Duodenal mucosa (tissue), 2 donors: ENCODE measurements around the gene SLC9A7.

Experiments used
- H3K27ac ChIP-seq: one replicate; pipeline ENCODE4 v1.7.0; 2013; ENCODE audit warnings: low read depth, low read length
- H3K27me3 ChIP-seq, 2 donors: one replicate each; pipeline ENCODE4 v1.7.0; 2013; ENCODE audit warnings: low read length in 2 of 2, control low read depth in 1 of 2; ENCODE audit not compliant: insufficient read depth in 2 of 2, control insufficient read depth in 1 of 2
- H3K36me3 ChIP-seq, 2 donors: one replicate each; pipeline ENCODE4 v1.7.0; 2013; ENCODE audit warnings: low read length in 2 of 2, control low read depth in 1 of 2; ENCODE audit not compliant: insufficient read depth in 2 of 2, control insufficient read depth in 1 of 2
- H3K4me1 ChIP-seq, 2 donors: one replicate each; pipeline ENCODE4 v1.7.0; 2013; ENCODE audit warnings: low read length in 2 of 2, control low read depth in 1 of 2; ENCODE audit not compliant: insufficient read depth in 2 of 2, control insufficient read depth in 1 of 2
- H3K4me3 ChIP-seq, 2 donors: one replicate each; pipeline ENCODE4 v1.7.0; 2013; ENCODE audit warnings: low read length in 2 of 2, low read depth in 1 of 2
- H3K9ac ChIP-seq, 2 donors: one replicate each; pipeline ENCODE4 v1.7.0; 2013; ENCODE audit warnings: low read length in 2 of 2, low read depth in 1 of 2
- H3K9me3 ChIP-seq, 2 donors: one replicate each; pipeline ENCODE4 v1.7.0; 2013; ENCODE audit warnings: low read length in 2 of 2, control low read depth in 1 of 2; ENCODE audit not compliant: control insufficient read depth in 1 of 2

Gene SLC9A7

GRCh38 chrX:46754586-46755061 is 4.3 kb downstream of the SLC9A7 start:
- Histone ChIP-seq H3K4me3 (no peak overlapping the region), H3K9ac (no peak overlapping the region), H3K9me3 (no peaks in the 10 kb centered on the region), H3K27me3 (no peaks in the 10 kb centered on the region), H3K27ac (no peak overlapping the region), H3K36me3 (no peaks in the 10 kb centered on the region), H3K4me1 (peaks cover 3% of the 10 kb centered on the region in 2 donors)

DNA sequence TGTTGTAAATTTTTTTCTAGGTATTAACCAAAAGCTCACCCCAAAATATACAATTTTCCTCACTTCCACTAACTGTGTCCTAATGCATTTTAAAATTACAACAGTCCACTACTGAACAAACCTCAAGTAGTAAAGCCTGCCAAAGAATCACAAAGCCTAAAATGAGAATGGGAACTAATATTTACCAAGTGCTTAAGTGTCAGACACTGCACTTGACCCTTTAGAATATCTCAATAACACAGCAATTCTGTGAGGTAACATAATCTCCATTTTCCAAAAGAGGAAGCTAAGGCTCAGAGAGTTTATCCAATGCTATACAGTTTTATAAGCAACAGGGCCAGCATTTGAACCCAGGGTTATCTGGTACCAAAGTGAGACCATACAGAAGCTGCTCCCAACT is 4.9 kb downstream of the SLC9A7 start:
- Histone ChIP-seq H3K9me3 (no peaks in the 10 kb centered on the region), H3K4me1 (no peaks in the 10 kb centered on the region), H3K9ac (no peak overlapping the region), H3K27ac (no peak overlapping the region), H3K4me3 (no peak overlapping the region), H3K27me3 (no peaks in the 10 kb centered on the region), H3K36me3 (no peaks in the 10 kb centered on the region)

GRCh38 chrX:46750889-46751288 is 8.0 kb downstream of the SLC9A7 start:
- Histone ChIP-seq H3K36me3 (no peaks in the 10 kb centered on the region), H3K4me3 (no peak overlapping the region), H3K27ac (no peak overlapping the region), H3K9ac (no peak overlapping the region), H3K9me3 (no peaks in the 10 kb centered on the region), H3K27me3 (no peaks in the 10 kb centered on the region), H3K4me1 (no peaks in the 10 kb centered on the region)

- Histone ChIP-seq H3K4me3 (no peak overlapping the region), H3K9ac (no peak overlapping the region), H3K4me1 (no peaks in the 10 kb centered on the region), H3K27ac (no peak overlapping the region), H3K27me3 (no peaks in the 10 kb centered on the region), H3K36me3 (no peaks in the 10 kb centered on the region), H3K9me3 (peaks cover 0 to 3% of the 10 kb centered on the region in 2 donors)
Observed at GRCh38 chrX:46744009-46744408, 14.9 kb downstream of the SLC9A7 start.

- Histone ChIP-seq H3K4me3 (no peak overlapping the region), H3K4me1 (no peaks in the 10 kb centered on the region), H3K9ac (no peak overlapping the region), H3K27ac (no peak overlapping the region), H3K27me3 (no peaks in the 10 kb centered on the region), H3K9me3 (peaks cover 0 to 3% of the 10 kb centered on the region in 2 donors), H3K36me3 (no peaks in the 10 kb centered on the region)
Observed at GRCh38 chrX:46743046-46743445, 15.9 kb downstream of the SLC9A7 start.

DNA sequence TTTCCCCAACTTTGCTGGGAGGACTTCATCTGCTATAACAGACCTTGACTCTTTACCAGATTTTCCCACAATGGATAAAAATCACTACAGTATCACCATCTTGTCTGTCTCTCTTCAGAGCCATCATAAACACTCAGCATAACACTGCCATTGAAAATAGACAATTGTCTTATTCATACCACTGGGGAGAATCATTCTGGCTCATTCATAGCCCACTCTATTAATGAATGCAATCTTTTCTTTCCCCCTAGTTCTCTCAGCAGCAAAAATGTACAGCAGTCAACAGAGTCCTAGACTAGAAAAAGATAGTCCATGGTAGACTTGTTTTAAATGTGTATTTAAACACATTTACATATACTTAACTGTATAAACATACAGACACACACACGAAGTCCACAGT is 19.2 kb downstream of the SLC9A7 start:
- Histone ChIP-seq H3K4me1 (no peaks in the 10 kb centered on the region), H3K36me3 (no peaks in the 10 kb centered on the region), H3K27me3 (no peaks in the 10 kb centered on the region), H3K27ac (no peak overlapping the region), H3K9ac (no peak overlapping the region), H3K4me3 (no peak overlapping the region), H3K9me3 (peaks cover 0 to 7% of the 10 kb centered on the region in 2 donors)

GRCh38 chrX:46737462-46737861 is 21.5 kb downstream of the SLC9A7 start:
- H3K9me3 ChIP-seq: peaks cover 0 to 7% of the 10 kb centered on the region in 2 donors
- no peak overlapping the region for H3K4me3 ChIP-seq
- no peak overlapping the region for H3K27ac ChIP-seq
- H3K36me3 ChIP-seq: no peaks in the 10 kb centered on the region
- H3K9ac ChIP-seq: no peak overlapping the region
- H3K4me1 ChIP-seq: no peaks in the 10 kb centered on the region
- no peaks in the 10 kb centered on the region for H3K27me3 ChIP-seq

DNA sequence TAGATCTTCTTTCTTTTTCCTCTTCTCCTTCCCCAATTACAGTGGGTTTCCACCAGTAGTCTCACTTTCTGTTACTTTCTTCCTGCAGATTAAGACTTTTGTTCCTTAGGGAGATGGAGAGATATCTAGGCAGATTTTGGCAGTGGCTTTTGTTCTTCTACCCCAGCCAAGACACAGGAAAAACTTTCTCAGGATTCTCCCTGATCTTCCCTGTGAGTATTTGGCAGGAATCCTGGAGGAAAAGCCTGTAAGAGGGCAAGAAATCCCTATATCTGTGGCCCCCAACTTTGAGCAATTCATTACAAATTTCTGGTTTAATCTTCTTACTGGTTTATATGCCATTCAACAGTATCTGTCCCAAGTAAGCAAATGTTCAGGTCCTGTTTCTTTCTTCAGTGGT is 21.9 kb downstream of the SLC9A7 start:
- Histone ChIP-seq H3K27ac (no peak overlapping the region), H3K27me3 (no peaks in the 10 kb centered on the region), H3K9me3 (peaks cover 0 to 7% of the 10 kb centered on the region in 2 donors), H3K4me1 (no peaks in the 10 kb centered on the region), H3K9ac (no peak overlapping the region), H3K36me3 (no peaks in the 10 kb centered on the region), H3K4me3 (no peak overlapping the region)

DNA sequence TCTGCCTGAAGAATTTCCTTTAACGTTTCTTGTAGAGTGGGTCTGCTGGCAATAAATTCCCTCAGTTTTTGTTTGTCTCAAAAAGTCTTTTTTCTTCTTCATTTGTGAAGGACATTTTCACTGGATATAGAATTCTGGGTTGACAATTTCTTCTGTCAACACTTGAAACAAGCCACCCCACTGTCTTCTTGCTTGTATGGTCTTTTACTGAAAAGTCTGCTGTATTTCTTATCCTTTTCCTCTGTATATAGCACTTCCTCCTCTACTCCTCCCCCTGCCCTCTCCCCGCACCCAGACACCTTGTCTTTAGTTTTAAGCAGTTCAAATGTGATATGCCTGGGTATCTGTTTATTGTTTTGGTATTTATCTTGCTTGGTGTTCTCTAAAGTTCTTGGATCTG is 23.3 kb downstream of the SLC9A7 start:
- no peaks in the 10 kb centered on the region for H3K36me3 ChIP-seq
- no peak overlapping the region for H3K27ac ChIP-seq
- H3K4me3 ChIP-seq: no peak overlapping the region

GRCh38 chrX:46733226-46733625 is 25.7 kb downstream of the SLC9A7 start:
- Histone ChIP-seq H3K27me3 (no peaks in the 10 kb centered on the region), H3K36me3 (no peaks in the 10 kb centered on the region), H3K27ac (no peak overlapping the region), H3K4me1 (no peaks in the 10 kb centered on the region), H3K9me3 (peaks cover 0 to 4% of the 10 kb centered on the region in 2 donors), H3K9ac (no peak overlapping the region), H3K4me3 (no peak overlapping the region)

More for the DNA sequence above, 23.3 kb downstream of the SLC9A7 start:
- Histone ChIP-seq H3K9ac (no peak overlapping the region), H3K9me3 (peaks cover 0 to 7% of the 10 kb centered on the region in 2 donors), H3K27me3 (no peaks in the 10 kb centered on the region), H3K4me1 (no peaks in the 10 kb centered on the region)

DNA sequence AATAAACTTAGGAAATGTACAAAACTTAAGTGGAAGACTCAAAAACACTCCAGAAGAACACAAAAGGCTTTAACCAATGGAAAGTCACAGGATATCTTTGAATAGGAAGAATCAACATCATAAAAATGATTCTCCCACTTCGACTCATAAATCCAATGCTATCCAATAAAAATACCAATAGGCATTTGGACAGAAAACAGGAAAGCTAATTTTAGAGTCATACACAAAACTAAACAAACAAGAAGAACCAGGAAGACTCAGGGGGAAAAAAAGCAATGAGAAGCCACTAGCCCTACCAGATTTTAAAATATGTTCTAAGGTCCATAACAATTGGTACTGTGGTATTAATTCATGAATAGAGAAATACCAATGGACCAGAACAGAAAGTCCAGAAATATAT is 28.2 kb downstream of the SLC9A7 start:
- Histone ChIP-seq H3K4me1 (no peaks in the 10 kb centered on the region), H3K9ac (no peak overlapping the region), H3K27ac (no peak overlapping the region), H3K4me3 (no peak overlapping the region), H3K36me3 (no peaks in the 10 kb centered on the region), H3K27me3 (no peaks in the 10 kb centered on the region), H3K9me3 (peaks cover 0 to 1% of the 10 kb centered on the region in 2 donors)
